ENCODE measurements around the gene PXDC1.

GRCh38 chr6:3771407-3772011, 20.0 kb upstream of the PXDC1 start:
- no peak for TF ChIP-seq CTCF (IDR thresholded peaks at IDR 0.05 in 2 of 3, conservative IDR thresholded peaks at IDR 0.05 in 1 of 3; ENCODE audit: borderline replicate concordance in 1 of 3, insufficient read depth in 1 of 3, low read depth in 2 of 3, low read length in 2 of 3)
- no peak for TF ChIP-seq POLR2A (IDR thresholded peaks at IDR 0.05; ENCODE audit: borderline replicate concordance, extremely low read depth, insufficient read depth, insufficient read length)
- no peak for TF ChIP-seq EZH2 (IDR thresholded peaks at IDR 0.05)
- no peak for TF ChIP-seq ZNF274 (IDR thresholded peaks at IDR 0.05; ENCODE audit: low read depth, low read length)
- no peak for TF ChIP-seq JUND (IDR thresholded peaks at IDR 0.05)
- TF ChIP-seq TCF7L2 (IDR thresholded peaks at IDR 0.05; ENCODE audit: borderline replicate concordance, extremely low read depth, insufficient read depth, insufficient read length): no peak
